GM12878 (cell line): ENCODE data around the gene CHRM1. TPM values are rescaled to one million over a fixed set of nuclear protein-coding genes. Genes with fewer than 3 reads are reported as not detected.

Experiments
- ATAC-seq: fragments of 200-7000 bp; cut with Tn5 transposase; 3 replicates; pipeline ENCODE4 v1.9.1; 2020; ENCODE audit warnings: mild to moderate bottlenecking, moderate library complexity
- BruUV-seq: library from RNA; stranded (reverse); fragments of 400-500 nt; replicated peaks from 2 replicates; lab custom pipeline; 2021; lab: Mats Ljungman, UMichigan
- CTCF ChIA-PET: fragments of 300-600 bp; sonication (Branson Sonifier 250); formaldehyde crosslinking; extraction: SDS; loops from one replicate; lab custom pipeline; 2021; ENCODE audit warnings: inconsistent platforms; lab: Yijun Ruan, JAX
- POLR2A ChIA-PET: fragments of 350-600 bp; formaldehyde crosslinking; extraction: SDS; loops from one replicate; lab custom pipeline; 2021; ENCODE audit warnings: inconsistent platforms; lab: Charles Lee
- RAD21 ChIA-PET: fragments of 300-600 bp; sonication (Branson Sonifier 250); formaldehyde crosslinking; loops from one replicate; lab custom pipeline; 2023; ENCODE audit warnings: antibody characterized with exemption; ENCODE audit not compliant: unreplicated experiment; lab: Charles Lee
- SMC1A ChIA-PET: fragments of 300-600 bp; sonication (Branson Sonifier 250); formaldehyde crosslinking; loops from one replicate; lab custom pipeline; 2023; ENCODE audit not compliant: unreplicated experiment, uncharacterized antibody; lab: Charles Lee
- DNase-seq: peaks from one replicate; pipeline ENCODE4 v3.0.0-alpha.2; 2011; ENCODE audit warnings: low read depth, low spot score
- FAIRE-seq: peaks from 3 replicates; lab custom pipeline; 2011; peaks lifted over from hg19 to GRCh38; lab: Jason Lieb, UNC
- H2AFZ ChIP-seq: 2 replicates; pipeline ENCODE4 v1.6.0; 2011; ENCODE audit warnings: low read depth, low read length, control low read depth; ENCODE audit not compliant: control insufficient read depth
- H3K27ac ChIP-seq: 2 replicates; pipeline ENCODE4 v1.5.1; 2011; ENCODE audit warnings: control low read depth; ENCODE audit not compliant: control insufficient read depth, insufficient read depth
- H3K27me3 ChIP-seq, 2 experiments: replicated peaks in 1 of 2; 2 replicates each; pipeline versions ENCODE4 v1.6.0 to v1.6.1; 2011; ENCODE audit warnings: low read length in 1 of 2; ENCODE audit not compliant: control insufficient read depth in 2 of 2, insufficient read depth in 2 of 2
- H3K36me3 ChIP-seq, 2 experiments: 2 replicates each; pipeline ENCODE4 v1.5.1; 2011; ENCODE audit warnings: low read length in 1 of 2; ENCODE audit not compliant: control insufficient read depth in 2 of 2, insufficient read depth in 2 of 2
- H3K4me1 ChIP-seq: 2 replicates; pipeline ENCODE4 v1.6.1; 2011; ENCODE audit warnings: mild to moderate bottlenecking, low read length, moderate library complexity, mixed read lengths; ENCODE audit not compliant: control insufficient read depth, insufficient read depth
- H3K4me2 ChIP-seq: 2 replicates; pipeline ENCODE4 v1.6.0; 2011; ENCODE audit warnings: control low read depth; ENCODE audit not compliant: control insufficient read depth, insufficient read depth
- H3K4me3 ChIP-seq: fragments of 200-600 bp; sonication (generic); 2 replicates; pipeline ENCODE4 v1.5.1; 2016
- H3K79me2 ChIP-seq: 2 replicates; pipeline ENCODE4 v1.6.0; 2011; ENCODE audit warnings: low read length; ENCODE audit not compliant: control insufficient read depth, insufficient read depth
- H3K9ac ChIP-seq: 2 replicates; pipeline ENCODE4 v1.8.0; 2011; ENCODE audit warnings: low read length, control low read depth, mixed read lengths; ENCODE audit not compliant: control insufficient read depth, insufficient read depth
- H3K9me3 ChIP-seq: replicated peaks from 3 replicates; pipeline ENCODE4 v1.5.1; 2011; ENCODE audit warnings: mild to moderate bottlenecking, low read length; ENCODE audit not compliant: control insufficient read depth, insufficient read depth
- H4K20me1 ChIP-seq: 2 replicates; pipeline ENCODE4 v1.6.0; 2011; ENCODE audit not compliant: control insufficient read depth, insufficient read depth
- CEBPZ ChIP-seq: fragments of 150-350 bp; IDR thresholded peaks from 2 replicates; pipeline ENCODE4 v1.6.1; 2016; ENCODE audit warnings: low read depth, low read length
- CREB1 ChIP-seq: IDR thresholded peaks from 2 replicates; pipeline ENCODE4 v1.6.1; 2012; ENCODE audit warnings: low read depth, mild to moderate bottlenecking, inconsistent platforms
- DPF2 ChIP-seq: fragments of 450-650 bp; IDR thresholded peaks from 2 replicates; pipeline ENCODE4 v1.6.1; 2017; ENCODE audit warnings: mild to moderate bottlenecking
- ESRRA ChIP-seq: IDR thresholded peaks from 2 replicates; pipeline ENCODE4 v1.6.1; 2012; ENCODE audit warnings: mild to moderate bottlenecking, low read length, improper control_type of control experiment
- GATAD2B ChIP-seq: fragments of 450-650 bp; conservative IDR thresholded peaks from 2 replicates; pipeline ENCODE4 v1.6.1; 2017; ENCODE audit warnings: low read depth, mild to moderate bottlenecking, moderate library complexity
- HCFC1 ChIP-seq: fragments of 150-350 bp; IDR thresholded peaks from 2 replicates; pipeline ENCODE4 v1.6.1; 2014; ENCODE audit warnings: low read length
- NBN ChIP-seq: fragments of 450-650 bp; IDR thresholded peaks from 2 replicates; pipeline ENCODE4 v1.6.1; 2016
- NRF1 ChIP-seq: conservative IDR thresholded peaks from 2 replicates; pipeline ENCODE4 v1.6.1; 2011; ENCODE audit warnings: mild to moderate bottlenecking, low read depth, low read length, improper control_type of control experiment
- RAD21 ChIP-seq: IDR thresholded peaks from 2 replicates; pipeline ENCODE4 v1.6.1; 2011; ENCODE audit warnings: mild to moderate bottlenecking, low read depth, low read length, moderate library complexity; ENCODE audit not compliant: insufficient read depth
- RAD51 ChIP-seq: fragments of 450-650 bp; IDR thresholded peaks from 2 replicates; pipeline ENCODE4 v1.6.1; 2016; ENCODE audit warnings: moderate library complexity, mild to moderate bottlenecking, inconsistent platforms
- RBBP5 ChIP-seq: fragments of 200-600 bp; sonication (generic); conservative IDR thresholded peaks from 2 replicates; pipeline ENCODE4 v1.6.1; 2016
- REST ChIP-seq: IDR thresholded peaks from 2 replicates; pipeline ENCODE4 v1.6.1; 2012; ENCODE audit warnings: mild to moderate bottlenecking, low read depth, low read length
- SREBF2 ChIP-seq: IDR thresholded peaks from 2 replicates; pipeline ENCODE4 v1.6.1; 2012; ENCODE audit warnings: mild to moderate bottlenecking, low read length
- ZBTB11 ChIP-seq: fragments of 450-650 bp; formaldehyde crosslinking; IDR thresholded peaks from 2 replicates; pipeline ENCODE4 v1.5.0; 2022; ENCODE audit warnings: mild to moderate bottlenecking, missing genetic modification characterization
- ZNF217 ChIP-seq: fragments of 450-650 bp; IDR thresholded peaks from 2 replicates; pipeline ENCODE4 v1.6.1; 2017; ENCODE audit warnings: antibody characterized with exemption, mild to moderate bottlenecking
- ZNF384 ChIP-seq: IDR thresholded peaks from 2 replicates; pipeline ENCODE4 v1.6.1; 2012; ENCODE audit warnings: low read depth, mild to moderate bottlenecking, low read length, improper control_type of control experiment, borderline replicate concordance
- ZNF622 ChIP-seq: fragments of 450-650 bp; IDR thresholded peaks from 2 replicates; pipeline ENCODE4 v1.6.1; 2017; ENCODE audit warnings: mild to moderate bottlenecking, inconsistent platforms
- WGBS: methylation state at CpG from one replicate; pipeline ENCODE4 v1.1.6; 2016; ENCODE audit warnings: low lambda C conversion rate; ENCODE audit not compliant: insufficient replicate concordance, insufficient coverage; ENCODE audit errors: missing lambda C conversion rate; 5-methylcytosine and 5-hydroxymethylcytosine counted together
- in situ Hi-C: fragments of 300-500 bp; cut with MboI; formaldehyde crosslinking; loops from 9 replicates; pipeline ENCODE4 v1.14.3; 2018; ENCODE audit warnings: mixed read lengths
- intact Hi-C: fragments of 100-400 bp; cut with micrococcal nuclease; formaldehyde crosslinking; loops from one replicate; pipeline ENCODE4 v1.14.2; 2022; ENCODE audit not compliant: unreplicated experiment
- polyA plus RNA-seq, 11 experiments: library from polyadenylated mRNA; depleted of rRNA in 4 of 11; unstranded in 6 of 11; stranded (reverse) in 5 of 11; fragments of >200 nt; fragmentation: Nextera tagmentation in 4 of 11; fragmentation: Illumina TruSeq in 1 of 11; extraction: Ambion mirVana in 4 of 11; extraction: Trizol in 1 of 11; gene quantifications; 1 replicate in 1 of 11; 2 replicates in 10 of 11; pipeline versions ENCODE4 v1.2.1 to v1.2.3, GENCODE V29; 2011 to 2016; ENCODE audit warnings: inconsistent platforms in 2 of 11, missing spikeins in 2 of 11, low read depth in 1 of 11
- total RNA-seq, 4 experiments: library from RNA; depleted of rRNA in 3 of 4; stranded (reverse); fragments of >200 nt in 3 of 4; fragmentation: Illumina TruSeq in 1 of 4; extraction: Trizol in 1 of 4; gene quantifications; 2 replicates each; pipeline versions ENCODE4 v1.2.1 to v1.2.3, GENCODE V29; 2013 to 2021

The CHRM1 gene
- total and polyA plus RNA-seq, 10 of the 15 experiments (the other 5 are each of a cell fraction or from before 2014, with no cell fraction given) = not detected

- ChIA-PET CTCF (no interaction called here), SMC1A (no interaction called here), POLR2A (no interaction called here), RAD21 (no interaction called here)
- no peaks in the 10 kb centered on the region for H3K4me1 ChIP-seq
- H4K20me1 ChIP-seq = no peaks in the 10 kb centered on the region
- no peak for ATAC-seq
- H3K9me3 ChIP-seq = no peaks in the 10 kb centered on the region
- 37% methylated on average over 4 of the region's 4 CpGs for WGBS
- no peak overlapping the region for H3K9ac ChIP-seq
- H3K27ac ChIP-seq = no peak overlapping the region
- H2AFZ ChIP-seq = no peak overlapping the region
- no peaks in the 10 kb centered on the region for H3K36me3 ChIP-seq
- intact Hi-C loops = no loop called here
- no peaks in the 10 kb centered on the region for H3K79me2 ChIP-seq
- H3K4me3 ChIP-seq = no peak overlapping the region
- DNase-seq = no peak
- H3K27me3 ChIP-seq = no peaks in the 10 kb centered on the region
- in situ Hi-C loops = no loop called here
- no peak for FAIRE-seq
- BruUV-seq = no TSS peak
- no peak overlapping the region for H3K4me2 ChIP-seq
- TF ChIP-seq CREB1 = no peak
- TF ChIP-seq NRF1 = no peak
- TF ChIP-seq DPF2 = no peak
- TF ChIP-seq GATAD2B = no peak
- no peak for TF ChIP-seq RBBP5
- no peak for TF ChIP-seq ZNF384
- TF ChIP-seq RAD51 = no peak
- no peak for TF ChIP-seq ZNF622
- no peak for TF ChIP-seq RAD21
- TF ChIP-seq SREBF2 = no peak
- no peak for TF ChIP-seq NBN
- TF ChIP-seq CEBPZ = no peak
- no peak for TF ChIP-seq HCFC1
- no peak for TF ChIP-seq ZNF217
- TF ChIP-seq REST = no peak
- TF ChIP-seq ZBTB11 = no peak
- no peak for TF ChIP-seq ESRRA
These were observed 32.6 kb upstream of the CHRM1 start for GRCh38 chr11:62953811-62954210.
